NCI-H146 (cell line): ENCODE data around the gene DNAJB7.
"Not testable (repeated sequence)": the region's sequence is repeated elsewhere in the genome, so short reads cannot be mapped to it uniquely, and the experiment has no call there.

ENCODE experiments used
- DNase-seq: peaks from one replicate; lab custom pipeline; 2025; lab: John Stamatoyannopoulos, UW

The DNAJB7 gene

DNA sequence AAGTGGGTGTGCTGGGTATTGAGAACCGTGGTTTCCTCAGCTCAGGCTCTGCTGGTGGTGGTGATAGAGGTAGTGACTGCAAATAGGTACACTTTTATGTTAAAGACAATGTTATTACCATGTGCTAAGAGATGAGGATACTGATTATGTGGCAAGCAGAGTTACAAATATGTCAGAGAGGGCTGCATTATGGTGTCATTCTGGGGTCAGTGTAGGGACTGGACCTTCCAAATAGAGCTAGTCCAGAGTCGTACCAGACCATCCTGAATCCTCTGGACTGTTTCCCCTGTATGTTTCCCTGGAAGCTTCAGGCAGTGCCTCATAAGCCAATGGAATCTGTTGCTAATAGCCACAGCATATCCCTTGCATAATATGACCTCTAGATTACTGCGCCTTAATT, at the start of gene DNAJB7:
TSS of gene DNAJB7 (minus strand) at position 101 of the 400 bp plus-strand sequence. CDS start 119 bp downstream, outside the sequence.
- DNase-seq: no peak

DNA sequence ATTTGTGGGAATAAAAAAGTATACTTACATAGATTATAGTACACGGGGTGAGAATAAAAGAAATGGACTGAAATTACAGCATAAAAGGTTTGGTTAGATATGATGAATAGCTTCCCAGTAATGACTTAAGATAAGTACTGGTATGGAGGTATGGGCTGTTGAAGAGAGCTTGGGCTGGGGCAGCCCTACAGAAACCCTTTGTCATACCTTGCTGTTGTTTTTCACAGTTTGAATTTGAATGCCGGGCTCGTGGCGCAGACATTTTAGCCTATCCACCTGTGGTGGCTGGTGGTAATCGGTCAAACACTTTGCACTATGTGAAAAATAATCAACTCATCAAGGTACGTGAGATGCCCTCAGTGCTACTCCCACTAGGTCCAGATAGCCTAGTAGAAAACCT, 47.0 kb upstream of the DNAJB7 start:
- no peak for DNase-seq

DNA sequence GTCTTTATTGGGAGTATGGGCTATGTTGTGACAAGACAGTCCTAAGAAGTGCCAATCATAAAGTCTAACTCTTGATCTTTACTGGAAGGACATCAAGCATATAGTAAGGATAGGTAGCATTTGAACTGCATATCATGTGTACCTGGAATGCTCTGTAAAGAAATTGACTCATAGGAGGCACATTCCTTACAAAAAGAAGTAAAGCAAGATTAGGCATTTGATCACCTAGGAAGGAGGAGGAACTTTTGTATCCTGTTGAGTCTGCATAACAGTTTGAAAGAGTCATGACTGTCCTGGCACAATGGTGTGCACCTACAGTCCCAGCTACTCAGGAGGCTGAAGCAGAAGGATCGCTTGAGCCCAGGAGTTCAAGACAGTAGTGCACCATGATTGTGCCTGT, 42.2 kb upstream of the DNAJB7 start:
- DNase-seq: no peak

DNA sequence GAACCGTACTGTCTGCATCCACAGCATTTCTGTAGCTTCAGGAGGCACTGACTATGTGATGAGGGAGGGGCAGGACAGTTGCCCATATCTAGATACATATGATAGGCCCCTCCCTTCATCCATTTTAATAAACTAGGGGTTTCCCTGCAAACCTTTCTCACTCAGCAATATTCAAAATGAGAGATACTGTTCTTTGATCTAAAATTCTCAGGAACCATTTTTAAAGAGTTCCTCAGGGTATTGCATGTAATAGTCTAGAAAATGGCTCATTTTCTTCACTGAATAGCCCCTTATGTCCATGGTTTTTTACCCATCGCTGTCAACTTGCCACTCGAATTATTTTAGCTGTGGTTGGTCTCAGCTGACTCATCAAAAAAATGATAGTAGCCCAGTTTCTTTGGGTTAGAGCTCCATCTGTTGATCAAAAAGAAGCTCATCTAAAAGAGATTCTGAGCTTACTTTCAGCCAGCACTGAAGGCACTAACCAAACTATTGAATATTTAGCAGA, 37.0 kb upstream of the DNAJB7 start:
- peak; percentile 34 for DNase-seq

DNA sequence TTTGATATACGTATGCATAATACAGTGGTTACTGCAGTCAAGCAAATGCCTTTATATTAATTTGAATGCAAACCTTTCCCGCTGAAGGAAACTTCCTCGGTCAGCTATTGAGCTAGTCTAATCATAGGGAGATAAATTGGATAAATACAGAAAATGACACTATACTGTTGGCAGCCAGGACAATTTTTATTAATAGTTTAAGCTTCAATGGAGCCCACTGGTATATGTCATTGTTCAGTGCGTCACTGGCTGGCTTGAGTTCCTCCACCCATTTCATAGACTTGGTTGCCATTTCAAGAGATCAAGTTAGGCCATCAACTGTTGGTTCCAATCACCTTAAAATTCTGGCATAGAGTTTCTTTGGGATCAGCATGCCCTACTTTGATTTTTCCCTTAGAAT, 32.5 kb upstream of the DNAJB7 start:
- DNase-seq: no peak

DNA sequence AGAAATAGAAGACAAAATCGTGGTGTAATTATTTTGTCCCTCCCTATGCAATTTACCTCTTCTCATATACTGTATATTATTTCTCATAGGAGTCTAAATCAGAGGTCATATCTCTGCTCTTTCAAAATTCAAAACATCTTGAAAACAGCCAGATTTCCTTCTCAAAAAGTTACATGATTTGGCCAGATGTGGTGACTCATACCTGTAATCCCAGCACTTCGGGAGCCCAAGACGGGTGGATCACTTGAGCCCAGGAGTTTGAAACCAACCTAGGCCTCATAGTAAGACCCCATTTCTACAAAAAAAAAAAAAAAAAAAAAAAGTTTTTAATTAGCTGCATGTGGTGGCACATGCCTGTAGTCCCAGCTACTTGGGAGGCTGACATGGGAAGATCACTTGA, 29.0 kb upstream of the DNAJB7 start:
- DNase-seq: no peak

DNA sequence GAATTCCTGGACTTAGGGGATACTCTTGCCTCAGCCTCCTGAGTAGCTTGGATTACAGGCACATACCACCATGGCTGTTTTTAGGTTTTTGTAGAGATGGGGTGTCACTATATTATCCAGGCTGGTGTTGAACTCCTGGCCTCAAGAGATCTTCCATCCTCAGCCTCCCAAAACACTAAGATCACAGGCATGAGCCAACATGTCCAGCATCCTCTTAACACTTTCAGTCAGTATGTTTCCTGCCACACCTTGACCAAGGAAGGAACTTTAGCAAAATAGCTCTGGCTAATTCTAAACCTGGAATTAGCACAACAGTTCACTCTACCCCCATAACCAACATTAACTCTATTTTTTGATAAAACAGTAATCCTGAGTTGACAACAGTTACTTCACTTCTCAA, 27.2 kb upstream of the DNAJB7 start:
- no peak for DNase-seq

DNA sequence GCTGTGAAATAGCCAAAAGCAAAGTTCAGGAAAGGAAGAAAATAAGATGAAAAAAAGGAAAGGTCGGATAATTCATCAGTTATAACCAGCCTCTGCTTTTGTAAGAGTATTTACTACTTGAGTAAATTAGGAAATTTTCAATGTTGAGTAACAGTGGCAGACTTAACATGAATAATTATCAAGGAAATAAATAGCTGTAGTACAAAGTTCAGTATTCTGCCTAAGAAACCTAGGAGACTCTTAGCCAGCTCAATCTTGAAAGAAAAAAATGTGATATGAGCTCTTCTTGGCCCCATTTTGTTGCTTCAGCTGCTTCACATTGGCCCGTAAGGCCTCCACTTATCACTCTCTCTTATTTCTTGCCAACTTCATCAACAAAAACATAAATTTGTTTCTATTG, 17.0 kb upstream of the DNAJB7 start:
- DNase-seq: no peak

DNA sequence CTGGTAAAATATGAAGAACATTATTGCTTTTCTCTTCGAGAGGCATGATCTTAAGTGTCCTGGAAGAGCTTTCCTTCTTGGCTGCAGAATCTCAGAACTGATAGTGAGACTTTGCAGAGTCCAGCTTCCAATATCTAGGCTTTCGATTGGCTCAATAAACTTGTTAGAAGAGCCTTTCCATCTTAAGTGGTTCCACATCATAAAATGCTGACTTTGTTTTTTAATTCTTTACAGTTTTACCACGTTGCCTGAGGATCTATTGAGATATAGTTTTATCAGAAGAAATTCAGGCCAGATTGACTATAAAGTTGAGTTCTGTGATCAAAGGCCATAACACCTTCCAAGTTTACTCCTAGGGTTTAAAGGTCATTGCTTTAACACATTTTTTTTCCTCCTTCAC, 15.6 kb upstream of the DNAJB7 start:
- DNase-seq: no peak

DNA sequence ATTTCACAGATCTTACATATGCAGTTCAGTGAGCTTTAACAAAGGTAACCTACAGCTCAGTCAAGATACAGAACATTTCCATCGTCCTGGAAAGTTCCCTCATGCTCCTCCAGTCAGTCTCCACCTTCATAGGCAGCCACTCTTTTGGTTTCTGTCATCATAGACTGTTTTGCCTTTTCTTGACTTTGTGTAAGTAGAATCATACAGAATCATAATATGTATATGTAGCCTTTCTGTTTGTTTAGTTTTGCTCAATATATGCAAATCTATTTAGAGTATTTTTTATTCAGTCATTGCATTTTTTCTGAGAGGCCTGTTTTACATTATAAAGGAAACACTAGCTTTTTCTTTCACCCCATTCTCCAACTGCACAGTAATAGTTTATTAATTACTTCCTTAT, 15.0 kb upstream of the DNAJB7 start:
- no peak for DNase-seq

DNA sequence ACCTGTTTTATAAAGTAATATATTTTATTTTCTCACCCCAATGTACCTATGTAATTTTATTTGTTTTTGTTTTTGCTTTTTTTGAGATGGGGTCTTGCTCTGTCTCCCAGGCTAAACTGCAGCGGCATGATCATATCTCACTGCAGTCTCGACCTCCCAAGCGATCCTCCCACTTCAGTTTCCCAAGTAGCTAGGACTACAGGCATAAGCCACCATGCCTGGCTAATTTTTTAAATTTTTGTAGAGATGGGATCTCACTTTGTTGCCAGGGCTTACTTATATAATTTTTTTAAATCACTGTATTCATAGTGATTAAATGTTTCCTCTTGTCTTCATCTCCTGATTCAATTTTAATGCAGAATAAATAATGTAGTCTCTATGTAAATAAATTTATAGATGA, 13.2 kb upstream of the DNAJB7 start:
- no peak for DNase-seq

DNA sequence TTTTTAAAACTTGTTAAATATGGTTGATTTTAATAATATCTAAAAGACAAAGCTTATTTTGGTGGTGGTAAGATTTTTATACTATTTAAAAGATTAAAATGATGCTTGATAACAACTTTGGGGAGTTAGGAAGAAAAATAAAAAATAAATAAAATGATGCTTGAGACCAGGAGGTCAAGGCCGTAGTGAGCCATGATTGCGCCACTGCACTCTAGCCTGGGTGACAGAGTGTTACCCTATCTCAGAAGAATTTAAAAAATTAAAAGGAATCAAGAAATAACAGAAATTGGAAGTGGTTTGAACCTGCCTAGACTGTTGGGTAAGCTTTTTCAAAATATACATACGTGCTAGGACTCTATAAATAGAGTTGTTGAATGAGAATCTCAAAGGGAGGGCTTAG, 12.1 kb upstream of the DNAJB7 start:
- no peak for DNase-seq

DNA sequence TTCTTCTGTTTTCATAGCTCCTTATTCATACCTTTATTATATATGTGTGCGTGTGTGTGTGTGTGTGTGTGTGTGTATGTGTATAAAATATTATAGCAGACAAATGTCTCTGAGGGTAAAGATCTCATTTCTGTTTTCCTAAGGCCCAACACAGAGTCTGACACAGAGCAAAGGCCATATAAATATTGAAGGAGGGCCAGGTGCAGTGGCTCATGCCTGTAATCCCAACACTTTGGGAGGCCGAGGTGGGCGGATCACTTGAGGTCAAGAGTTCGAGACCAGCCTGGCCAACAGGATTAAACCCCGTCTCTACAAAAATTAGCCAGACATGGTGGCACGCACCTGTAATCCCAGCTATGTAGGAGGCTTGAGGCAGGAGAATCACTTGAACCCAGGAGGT, 6.5 kb upstream of the DNAJB7 start:
- not testable (repeated sequence) for DNase-seq

DNA sequence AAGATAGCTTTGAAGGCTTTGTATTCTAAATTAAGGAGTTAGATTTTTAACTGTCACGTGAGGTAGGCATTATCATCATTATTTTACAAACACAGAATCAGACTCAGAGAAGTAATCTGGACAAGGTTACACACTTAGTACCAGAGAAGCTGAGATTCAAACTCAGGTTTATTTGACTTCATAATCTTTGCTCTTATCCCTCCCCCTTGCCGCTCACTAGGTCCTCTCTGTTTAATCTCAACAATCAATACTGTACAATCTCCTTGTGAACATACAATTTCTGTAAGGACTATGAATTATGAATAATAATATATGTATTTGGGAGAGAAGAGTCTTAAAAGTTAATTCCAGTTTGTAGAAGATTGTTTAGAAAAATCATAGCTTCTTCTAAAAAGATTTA, 5.2 kb upstream of the DNAJB7 start:
- DNase-seq: no peak

DNA sequence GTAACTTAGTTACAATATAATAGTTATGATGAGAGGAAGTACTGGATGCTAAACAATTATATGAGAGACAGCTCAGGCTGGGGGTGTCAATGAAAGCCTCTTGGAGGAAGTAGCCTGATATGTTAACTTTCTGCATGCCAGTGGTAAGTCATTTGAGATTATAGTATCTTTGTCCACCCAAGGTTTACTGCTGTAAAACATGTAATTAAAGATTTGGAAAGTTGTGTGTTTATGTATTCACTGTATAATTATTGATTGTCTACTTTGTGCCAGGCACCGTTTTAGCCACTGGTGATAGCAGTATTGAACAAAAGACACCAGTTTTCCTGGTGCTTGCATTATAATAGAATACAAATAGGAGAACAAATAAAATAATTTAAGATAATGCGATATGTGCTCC, 624 bp upstream of the DNAJB7 start:
- DNase-seq: no peak

DNA sequence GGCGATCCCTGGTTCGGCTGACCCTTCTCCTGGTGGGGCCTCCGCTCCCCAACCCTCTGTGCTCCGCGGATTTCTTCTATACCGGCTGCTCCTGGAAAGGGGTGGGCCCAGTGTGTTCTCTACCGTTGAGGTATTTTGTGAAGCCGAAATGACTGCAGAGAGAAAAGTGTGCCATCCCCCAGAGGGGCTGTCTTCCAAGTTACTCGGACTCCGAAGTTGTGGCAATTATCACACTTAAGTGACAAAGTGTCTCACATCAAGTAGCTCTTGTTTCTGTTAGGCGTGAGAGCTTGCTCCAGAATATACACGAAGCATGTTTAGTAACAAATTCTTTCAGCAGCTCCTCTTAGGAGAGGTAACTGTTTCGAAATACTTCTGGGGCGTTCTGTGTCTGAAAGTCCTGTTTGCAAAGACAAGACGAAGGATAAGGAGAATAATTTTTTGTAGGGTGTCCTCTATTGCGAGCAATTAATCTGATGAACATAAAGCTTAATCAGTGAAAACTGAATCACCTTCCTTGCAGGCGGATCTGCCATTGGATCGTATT, 4.5 kb downstream of the DNAJB7 start:
- DNase-seq: no peak

DNA sequence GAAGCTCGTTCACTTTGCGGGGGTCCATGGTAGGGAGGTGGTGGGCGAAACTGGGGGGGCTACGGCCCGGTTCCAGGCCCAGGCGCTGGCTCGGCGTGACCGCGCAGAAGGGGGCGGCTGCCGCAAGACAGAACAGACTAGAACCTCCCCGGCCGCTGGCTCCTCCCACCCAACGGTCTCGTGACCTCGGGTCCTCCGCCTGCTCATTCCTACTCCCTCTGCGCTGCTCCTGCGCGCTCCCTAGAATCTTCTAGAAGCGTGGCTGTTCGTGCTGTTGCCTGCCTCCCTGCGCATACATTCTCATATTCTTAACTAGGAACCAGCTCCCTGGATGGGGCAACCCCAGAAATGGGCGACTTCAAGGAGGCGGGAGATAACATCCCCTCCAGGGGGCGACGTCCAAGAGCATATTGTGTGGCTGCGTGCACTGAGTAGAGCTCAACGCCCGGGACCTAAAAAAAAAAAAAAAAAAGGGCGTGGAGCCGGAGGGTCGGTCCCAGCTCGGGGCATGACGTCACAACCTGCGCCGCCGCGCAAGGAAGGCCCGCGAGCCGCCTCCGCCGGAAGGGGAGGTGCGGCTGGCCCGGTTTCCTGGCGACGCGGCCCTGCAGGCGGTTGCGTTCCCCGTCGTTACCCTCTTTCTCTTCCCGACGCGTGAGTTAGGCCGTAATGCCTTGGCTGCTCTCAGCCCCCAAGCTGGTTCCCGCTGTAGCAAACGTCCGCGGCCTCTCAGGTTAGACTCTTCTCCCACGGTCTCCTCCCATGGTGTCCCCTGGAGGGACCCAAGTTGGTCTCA, 5.2 kb downstream of the DNAJB7 start, which contains the start of the genes ST13 and XPNPEP3:
TSS of gene ST13 (minus strand) at position 127 of the 796 bp plus-strand sequence. CDS start at position 28, 99 bp downstream.
TSS of gene XPNPEP3 (plus strand) at position 636 of the 796 bp plus-strand sequence. CDS start at position 670, 34 bp downstream.
- peak; percentile 91 for DNase-seq

DNA sequence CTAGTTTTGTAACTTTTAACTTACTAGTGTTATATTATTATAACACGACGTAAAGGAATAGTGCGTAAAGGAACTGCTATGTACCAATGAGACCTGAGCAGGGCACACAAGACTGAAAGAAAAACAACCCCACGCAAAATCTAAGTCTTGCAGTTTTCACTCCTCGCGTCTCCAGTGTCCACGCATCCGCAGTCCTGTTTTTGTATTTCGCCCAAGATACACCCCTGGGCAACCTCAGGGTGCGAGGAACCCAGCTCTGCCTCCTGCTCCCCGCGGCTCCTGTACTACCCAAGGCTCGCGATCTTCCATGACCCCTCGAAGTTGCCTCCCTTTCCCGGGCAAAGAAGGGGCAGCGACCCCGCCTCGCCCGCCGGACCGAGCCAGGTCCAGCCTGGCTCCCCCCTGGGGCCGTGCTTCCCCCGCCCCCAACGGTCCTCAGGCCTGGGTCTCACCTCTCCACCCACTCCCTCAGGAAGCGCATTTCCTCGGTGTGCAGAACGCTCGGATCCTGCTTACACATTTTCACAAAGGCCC, 5.9 kb downstream of the DNAJB7 start:
- DNase-seq: peak; percentile 27

DNA sequence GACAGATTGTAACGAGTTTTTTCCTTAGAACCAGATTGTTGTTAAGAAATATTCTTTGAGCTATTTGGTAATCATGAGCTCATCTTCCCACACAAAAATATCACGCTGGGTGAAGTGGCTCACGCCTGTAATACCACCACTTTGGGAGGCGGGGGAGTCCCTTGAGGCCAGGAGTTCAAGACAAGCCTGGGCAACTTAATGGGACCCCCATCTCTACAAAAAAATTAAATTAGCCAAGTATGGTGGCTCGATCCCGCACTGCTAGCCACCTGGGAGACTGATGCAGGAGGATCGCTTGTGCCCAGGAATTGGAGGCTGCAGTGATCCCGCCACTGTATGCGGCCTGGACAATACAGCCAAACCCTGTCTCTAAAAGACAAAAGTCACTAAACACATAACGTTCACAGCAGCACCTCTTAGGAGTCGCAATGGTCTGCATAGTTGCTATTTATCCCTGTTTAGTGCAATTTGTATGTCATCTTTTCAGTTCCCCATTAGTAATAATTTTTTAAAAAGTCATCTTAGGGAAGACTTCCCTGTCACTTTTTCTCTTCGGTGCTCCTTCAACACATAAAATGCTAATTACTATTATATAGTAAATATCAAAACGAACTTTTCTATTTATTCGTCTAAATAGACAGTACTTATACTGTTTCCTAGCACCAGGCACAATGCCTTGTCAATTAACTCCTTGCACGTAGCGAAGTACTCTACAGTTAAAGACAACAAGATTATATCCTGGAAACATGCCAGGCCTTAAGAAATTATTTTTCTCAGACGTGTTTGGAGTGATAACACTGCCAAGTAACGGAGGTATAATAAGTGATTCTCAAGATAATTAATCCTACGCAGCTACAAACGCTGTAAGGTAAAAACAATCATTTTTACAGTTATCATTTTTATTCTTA, 6.6 kb downstream of the DNAJB7 start:
- no peak for DNase-seq

DNA sequence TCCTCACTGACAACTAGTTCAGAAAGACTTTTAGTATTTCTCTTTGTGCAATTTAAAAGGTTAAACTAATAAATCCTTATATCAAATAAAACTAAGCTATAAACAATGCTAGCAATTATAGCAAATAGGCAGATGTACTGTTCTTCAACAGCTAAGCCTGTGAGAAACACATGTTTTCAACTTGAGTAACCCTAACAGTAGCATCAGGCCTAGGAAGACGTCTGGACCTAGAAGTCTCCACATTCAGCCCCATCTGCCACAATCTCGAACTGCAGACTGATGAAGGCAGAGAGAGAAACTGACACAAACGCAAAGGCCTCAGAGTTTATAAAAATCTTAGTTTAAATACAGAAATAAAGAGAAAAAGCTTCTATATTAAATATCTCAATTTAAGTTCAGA, 8.0 kb downstream of the DNAJB7 start:
- DNase-seq: no peak

DNA sequence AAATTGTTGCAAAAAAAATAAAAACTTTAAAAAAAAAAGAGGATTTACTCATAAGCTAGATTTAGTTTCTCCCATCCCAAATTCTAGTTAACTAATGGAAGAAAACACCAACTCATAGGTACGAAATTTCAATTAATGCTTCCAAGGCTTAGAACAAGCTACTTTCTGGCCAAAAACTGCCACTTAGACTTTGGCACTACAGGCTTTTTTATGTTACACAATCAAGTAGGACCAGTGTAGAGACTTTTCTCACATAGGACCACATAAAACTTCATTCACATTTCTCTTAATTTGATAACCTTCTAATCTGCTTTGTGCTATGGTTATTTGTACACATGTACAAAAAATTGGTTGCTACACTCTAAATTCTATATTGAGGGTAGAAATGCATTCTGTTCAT, 8.6 kb downstream of the DNAJB7 start:
- DNase-seq: no peak

DNA sequence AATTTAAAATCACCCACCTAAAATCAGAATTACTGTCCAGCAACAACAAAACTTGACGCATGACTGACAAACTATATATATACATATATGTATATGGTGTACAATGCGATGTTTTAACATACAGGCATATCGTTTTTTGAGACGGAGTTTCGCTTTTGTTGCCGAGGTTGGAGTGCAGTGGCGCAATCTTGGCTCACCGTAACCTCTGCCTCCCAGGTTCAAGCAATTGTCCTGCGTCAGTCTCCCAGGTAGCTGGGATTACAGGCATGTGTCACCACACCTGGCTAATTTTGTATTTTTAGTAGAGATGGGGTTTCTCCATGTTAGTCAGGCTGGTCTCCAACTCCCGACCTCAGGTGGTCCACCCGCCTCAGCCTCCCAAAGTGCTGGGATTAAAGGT, 16.1 kb downstream of the DNAJB7 start:
- not testable (repeated sequence) for DNase-seq
